Ishikawa (cell line): ENCODE results near the gene GALNTL6.

Experiments
- EP300 ChIP-seq: IDR thresholded peaks from 2 replicates; pipeline ENCODE4 v1.6.1; 2012; ENCODE audit warnings: borderline replicate concordance
- FOXM1 ChIP-seq: IDR thresholded peaks from 2 replicates; pipeline ENCODE4 v1.6.1; 2012; ENCODE audit warnings: low read depth, borderline replicate concordance
- RAD21 ChIP-seq: IDR thresholded peaks from 2 replicates; pipeline ENCODE4 v1.6.1; 2012; ENCODE audit warnings: low read depth
- TF ChIP-seq, protein P1 (sequence below): IDR thresholded peaks from 2 replicates; pipeline ENCODE4 v1.6.1; 2012; ENCODE audit warnings: low read depth, mild to moderate bottlenecking

GRCh38 chr4:172986114-172986513 is 1172.9 kb downstream of the GALNTL6 start:
- TF ChIP-seq, protein P1, sequence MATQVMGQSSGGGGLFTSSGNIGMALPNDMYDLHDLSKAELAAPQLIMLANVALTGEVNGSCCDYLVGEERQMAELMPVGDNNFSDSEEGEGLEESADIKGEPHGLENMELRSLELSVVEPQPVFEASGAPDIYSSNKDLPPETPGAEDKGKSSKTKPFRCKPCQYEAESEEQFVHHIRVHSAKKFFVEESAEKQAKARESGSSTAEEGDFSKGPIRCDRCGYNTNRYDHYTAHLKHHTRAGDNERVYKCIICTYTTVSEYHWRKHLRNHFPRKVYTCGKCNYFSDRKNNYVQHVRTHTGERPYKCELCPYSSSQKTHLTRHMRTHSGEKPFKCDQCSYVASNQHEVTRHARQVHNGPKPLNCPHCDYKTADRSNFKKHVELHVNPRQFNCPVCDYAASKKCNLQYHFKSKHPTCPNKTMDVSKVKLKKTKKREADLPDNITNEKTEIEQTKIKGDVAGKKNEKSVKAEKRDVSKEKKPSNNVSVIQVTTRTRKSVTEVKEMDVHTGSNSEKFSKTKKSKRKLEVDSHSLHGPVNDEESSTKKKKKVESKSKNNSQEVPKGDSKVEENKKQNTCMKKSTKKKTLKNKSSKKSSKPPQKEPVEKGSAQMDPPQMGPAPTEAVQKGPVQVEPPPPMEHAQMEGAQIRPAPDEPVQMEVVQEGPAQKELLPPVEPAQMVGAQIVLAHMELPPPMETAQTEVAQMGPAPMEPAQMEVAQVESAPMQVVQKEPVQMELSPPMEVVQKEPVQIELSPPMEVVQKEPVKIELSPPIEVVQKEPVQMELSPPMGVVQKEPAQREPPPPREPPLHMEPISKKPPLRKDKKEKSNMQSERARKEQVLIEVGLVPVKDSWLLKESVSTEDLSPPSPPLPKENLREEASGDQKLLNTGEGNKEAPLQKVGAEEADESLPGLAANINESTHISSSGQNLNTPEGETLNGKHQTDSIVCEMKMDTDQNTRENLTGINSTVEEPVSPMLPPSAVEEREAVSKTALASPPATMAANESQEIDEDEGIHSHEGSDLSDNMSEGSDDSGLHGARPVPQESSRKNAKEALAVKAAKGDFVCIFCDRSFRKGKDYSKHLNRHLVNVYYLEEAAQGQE = no peak
- TF ChIP-seq FOXM1 = no peak
- no peak for TF ChIP-seq RAD21
- TF ChIP-seq EP300 = no peak
